Measurements from ENCODE around the gene TGM4.

DNA sequence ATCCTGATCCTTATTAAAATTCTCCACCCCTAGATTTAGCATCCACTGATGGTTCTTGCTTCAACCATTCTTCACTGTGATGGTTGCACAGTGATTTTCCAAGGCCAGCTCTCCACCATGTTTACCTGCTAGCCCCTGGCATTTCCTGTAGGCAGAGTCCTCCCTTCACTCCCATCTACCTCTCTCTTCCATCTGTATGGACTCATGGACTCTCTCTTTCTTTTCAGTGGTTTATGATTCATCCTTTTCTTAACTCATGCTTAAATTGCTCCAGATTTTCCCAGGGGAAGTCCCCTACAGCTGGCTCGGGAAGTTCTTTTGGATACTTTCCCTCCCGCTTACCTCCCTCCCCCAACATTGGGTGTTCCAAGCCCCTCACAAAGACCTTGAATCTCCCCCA is 18.7 kb downstream of the TGM4 start:
- TF ChIP-seq, protein P1, sequence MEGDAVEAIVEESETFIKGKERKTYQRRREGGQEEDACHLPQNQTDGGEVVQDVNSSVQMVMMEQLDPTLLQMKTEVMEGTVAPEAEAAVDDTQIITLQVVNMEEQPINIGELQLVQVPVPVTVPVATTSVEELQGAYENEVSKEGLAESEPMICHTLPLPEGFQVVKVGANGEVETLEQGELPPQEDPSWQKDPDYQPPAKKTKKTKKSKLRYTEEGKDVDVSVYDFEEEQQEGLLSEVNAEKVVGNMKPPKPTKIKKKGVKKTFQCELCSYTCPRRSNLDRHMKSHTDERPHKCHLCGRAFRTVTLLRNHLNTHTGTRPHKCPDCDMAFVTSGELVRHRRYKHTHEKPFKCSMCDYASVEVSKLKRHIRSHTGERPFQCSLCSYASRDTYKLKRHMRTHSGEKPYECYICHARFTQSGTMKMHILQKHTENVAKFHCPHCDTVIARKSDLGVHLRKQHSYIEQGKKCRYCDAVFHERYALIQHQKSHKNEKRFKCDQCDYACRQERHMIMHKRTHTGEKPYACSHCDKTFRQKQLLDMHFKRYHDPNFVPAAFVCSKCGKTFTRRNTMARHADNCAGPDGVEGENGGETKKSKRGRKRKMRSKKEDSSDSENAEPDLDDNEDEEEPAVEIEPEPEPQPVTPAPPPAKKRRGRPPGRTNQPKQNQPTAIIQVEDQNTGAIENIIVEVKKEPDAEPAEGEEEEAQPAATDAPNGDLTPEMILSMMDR (IDR thresholded peaks at IDR 0.05 in 2 of 3, conservative IDR thresholded peaks at IDR 0.05 in 1 of 3; ENCODE audit: control insufficient read depth in 2 of 3, extremely low read depth in 1 of 3, insufficient read depth in 1 of 3, low read depth in 3 of 3, low read length in 3 of 3): no peak
- TF ChIP-seq POLR2A (IDR thresholded peaks at IDR 0.05; ENCODE audit: low read depth, low read length): no peak
- TF ChIP-seq BMI1 (IDR thresholded peaks at IDR 0.05; ENCODE audit: borderline replicate concordance): no peak
- TF ChIP-seq, protein P2, sequence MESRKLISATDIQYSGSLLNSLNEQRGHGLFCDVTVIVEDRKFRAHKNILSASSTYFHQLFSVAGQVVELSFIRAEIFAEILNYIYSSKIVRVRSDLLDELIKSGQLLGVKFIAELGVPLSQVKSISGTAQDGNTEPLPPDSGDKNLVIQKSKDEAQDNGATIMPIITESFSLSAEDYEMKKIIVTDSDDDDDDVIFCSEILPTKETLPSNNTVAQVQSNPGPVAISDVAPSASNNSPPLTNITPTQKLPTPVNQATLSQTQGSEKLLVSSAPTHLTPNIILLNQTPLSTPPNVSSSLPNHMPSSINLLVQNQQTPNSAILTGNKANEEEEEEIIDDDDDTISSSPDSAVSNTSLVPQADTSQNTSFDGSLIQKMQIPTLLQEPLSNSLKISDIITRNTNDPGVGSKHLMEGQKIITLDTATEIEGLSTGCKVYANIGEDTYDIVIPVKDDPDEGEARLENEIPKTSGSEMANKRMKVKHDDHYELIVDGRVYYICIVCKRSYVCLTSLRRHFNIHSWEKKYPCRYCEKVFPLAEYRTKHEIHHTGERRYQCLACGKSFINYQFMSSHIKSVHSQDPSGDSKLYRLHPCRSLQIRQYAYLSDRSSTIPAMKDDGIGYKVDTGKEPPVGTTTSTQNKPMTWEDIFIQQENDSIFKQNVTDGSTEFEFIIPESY (IDR thresholded peaks at IDR 0.05): no peak
- TF ChIP-seq, protein P3, sequence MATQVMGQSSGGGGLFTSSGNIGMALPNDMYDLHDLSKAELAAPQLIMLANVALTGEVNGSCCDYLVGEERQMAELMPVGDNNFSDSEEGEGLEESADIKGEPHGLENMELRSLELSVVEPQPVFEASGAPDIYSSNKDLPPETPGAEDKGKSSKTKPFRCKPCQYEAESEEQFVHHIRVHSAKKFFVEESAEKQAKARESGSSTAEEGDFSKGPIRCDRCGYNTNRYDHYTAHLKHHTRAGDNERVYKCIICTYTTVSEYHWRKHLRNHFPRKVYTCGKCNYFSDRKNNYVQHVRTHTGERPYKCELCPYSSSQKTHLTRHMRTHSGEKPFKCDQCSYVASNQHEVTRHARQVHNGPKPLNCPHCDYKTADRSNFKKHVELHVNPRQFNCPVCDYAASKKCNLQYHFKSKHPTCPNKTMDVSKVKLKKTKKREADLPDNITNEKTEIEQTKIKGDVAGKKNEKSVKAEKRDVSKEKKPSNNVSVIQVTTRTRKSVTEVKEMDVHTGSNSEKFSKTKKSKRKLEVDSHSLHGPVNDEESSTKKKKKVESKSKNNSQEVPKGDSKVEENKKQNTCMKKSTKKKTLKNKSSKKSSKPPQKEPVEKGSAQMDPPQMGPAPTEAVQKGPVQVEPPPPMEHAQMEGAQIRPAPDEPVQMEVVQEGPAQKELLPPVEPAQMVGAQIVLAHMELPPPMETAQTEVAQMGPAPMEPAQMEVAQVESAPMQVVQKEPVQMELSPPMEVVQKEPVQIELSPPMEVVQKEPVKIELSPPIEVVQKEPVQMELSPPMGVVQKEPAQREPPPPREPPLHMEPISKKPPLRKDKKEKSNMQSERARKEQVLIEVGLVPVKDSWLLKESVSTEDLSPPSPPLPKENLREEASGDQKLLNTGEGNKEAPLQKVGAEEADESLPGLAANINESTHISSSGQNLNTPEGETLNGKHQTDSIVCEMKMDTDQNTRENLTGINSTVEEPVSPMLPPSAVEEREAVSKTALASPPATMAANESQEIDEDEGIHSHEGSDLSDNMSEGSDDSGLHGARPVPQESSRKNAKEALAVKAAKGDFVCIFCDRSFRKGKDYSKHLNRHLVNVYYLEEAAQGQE (IDR thresholded peaks at IDR 0.05; ENCODE audit: low read depth, low read length): no peak
- no peak for TF ChIP-seq TARDBP (IDR thresholded peaks at IDR 0.05; ENCODE audit: borderline replicate concordance)
- TF ChIP-seq CEBPB (IDR thresholded peaks at IDR 0.05; ENCODE audit: borderline replicate concordance in 1 of 2, low read depth in 2 of 2, low read length in 2 of 2): no peak
- TF ChIP-seq MYC (IDR thresholded peaks at IDR 0.05; ENCODE audit: insufficient read depth, insufficient read length, insufficient replicate concordance, low read length, severe bottlenecking): no peak
- TF ChIP-seq BHLHE40 (IDR thresholded peaks at IDR 0.05; ENCODE audit: borderline replicate concordance in 1 of 2, low read depth in 2 of 2, low read length in 1 of 2): no peak
- no peak for TF ChIP-seq MXI1 (IDR thresholded peaks at IDR 0.05; ENCODE audit: low read depth, low read length)
- TF ChIP-seq ESRRA (IDR thresholded peaks at IDR 0.05; ENCODE audit: low read length): no peak

All from GM12878 (cell line).